ENCODE measurements around the gene KRT2. TPM values are rescaled to one million over a fixed set of nuclear protein-coding genes. Genes with fewer than 3 reads are reported as not detected.

The KRT2 gene
- total RNA-seq (2014; rRNA removed; shearing (Covaris generic)): not detected in 2 replicates
- not detected in 2 replicates for polyA plus RNA-seq (2015; cell fraction: cytosol; rRNA removed)
- polyA plus RNA-seq (2015; cell fraction: nucleus; rRNA removed): not detected in 2 replicates

DNA sequence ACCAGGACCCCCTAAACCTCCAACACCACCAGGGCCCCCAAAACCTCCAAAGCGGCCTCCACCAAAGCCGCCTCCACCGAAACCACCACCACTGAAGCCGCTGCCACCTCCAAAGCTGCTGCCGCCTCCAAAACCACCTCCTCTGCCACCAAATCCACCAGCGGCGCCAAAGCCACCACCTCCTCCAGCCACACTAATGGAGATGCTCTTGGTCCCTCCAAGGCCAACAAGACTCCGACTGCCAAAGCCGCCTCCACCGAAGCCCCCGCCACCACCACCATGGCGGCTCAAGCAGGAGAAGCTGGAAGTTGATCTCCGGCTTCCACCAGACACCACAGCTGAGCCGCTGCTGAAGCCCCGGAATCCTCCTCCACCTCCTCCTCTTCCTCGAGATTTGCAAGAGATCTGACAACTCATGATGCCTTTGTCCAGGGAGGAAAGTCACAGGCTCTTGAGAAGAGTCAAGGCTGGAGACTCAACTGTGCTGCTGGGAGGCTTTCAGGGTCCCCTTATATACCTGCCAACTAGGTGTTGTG is at the start of gene KRT2:
TSS of gene KRT2 (minus strand) at position 486 of the 536 bp plus-strand sequence. CDS start at position 417, 69 bp downstream.
- no peak for DNase-seq (ENCODE audit: low read depth)

DNA sequence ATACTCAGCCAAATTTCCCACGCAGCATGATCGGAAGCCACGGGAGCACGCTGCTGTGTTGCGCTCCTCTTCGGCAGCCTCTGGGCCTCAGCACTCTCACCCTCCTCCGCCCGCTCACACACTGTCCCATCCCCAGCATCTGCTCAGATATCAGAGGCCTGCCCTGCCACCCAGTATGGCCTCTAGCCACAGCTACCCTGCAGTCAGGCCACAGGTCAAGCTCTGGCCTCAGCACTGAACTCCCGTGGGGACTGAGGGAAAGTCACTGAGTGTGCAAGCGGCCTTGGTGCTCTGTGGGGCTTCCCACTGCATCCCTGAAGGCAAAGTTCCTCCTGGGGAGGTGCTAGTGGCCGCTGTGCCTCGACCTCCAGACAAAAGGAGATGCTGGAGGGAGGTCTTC is 49.3 kb upstream of the KRT2 start:
- DNase-seq (ENCODE audit: low read depth): no peak

DNA sequence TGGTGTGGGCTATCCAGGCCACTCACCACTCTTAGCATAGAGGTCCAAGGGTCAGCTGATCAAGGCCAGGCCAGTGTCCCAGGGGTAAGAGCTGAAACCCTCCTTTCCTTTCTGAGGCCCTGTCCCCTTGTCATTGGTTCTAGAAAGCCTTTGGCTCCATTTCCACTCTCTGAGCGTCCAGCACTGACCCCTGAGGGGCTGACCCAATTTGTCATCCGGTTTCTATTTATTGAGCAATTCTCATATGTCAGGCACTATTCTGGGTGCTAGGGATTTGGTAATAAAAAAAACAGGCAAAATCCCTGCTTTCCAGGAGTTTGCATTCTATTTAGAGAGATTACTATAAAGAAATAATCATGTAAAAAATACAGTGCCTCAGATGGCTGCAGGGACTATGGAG is 47.9 kb upstream of the KRT2 start:
- no peak for DNase-seq (ENCODE audit: low read depth)

- no peak for DNase-seq (ENCODE audit: low read depth)
Observed at GRCh38 chr12:52699373-52699772, 47.4 kb upstream of the KRT2 start.

DNA sequence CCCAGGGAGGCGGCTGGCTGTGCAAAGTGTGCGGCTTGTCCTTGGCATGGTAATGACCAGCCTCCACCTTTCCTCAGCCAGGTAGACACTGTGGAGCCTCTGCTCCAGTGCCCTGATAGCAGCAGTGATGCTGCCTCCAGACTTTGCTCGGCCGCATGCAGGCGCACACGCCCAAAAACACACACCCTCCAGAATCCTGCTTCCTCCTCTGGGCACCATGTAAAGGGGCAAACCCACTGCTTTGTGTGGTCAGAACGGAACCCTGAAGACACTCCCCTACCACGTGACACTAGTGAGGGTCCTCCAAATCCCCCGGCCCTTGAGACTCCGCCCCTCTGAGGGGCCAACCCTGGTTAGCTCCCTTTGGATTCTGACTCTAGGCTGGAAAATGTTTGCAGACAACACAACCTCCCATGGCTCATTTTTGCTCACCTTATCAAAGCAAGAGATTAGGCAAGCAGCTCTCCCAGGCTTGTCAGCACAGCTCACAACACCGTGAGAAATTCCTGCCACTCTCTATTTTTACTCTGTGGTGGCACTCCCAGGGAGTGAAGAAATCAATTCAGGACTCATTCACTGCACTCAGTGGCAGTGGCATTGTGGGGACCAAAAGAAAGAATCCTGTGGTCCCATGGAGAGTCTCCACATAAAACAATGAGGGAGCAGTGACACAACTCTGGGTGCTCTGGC is 46.8 kb upstream of the KRT2 start:
- no peak for DNase-seq (ENCODE audit: low read depth)

GRCh38 chr12:52697058-52697582 is 45.1 kb upstream of the KRT2 start:
- no peak for DNase-seq (ENCODE audit: low read depth)

GRCh38 chr12:52696588-52696987 is 44.6 kb upstream of the KRT2 start:
- no peak for DNase-seq (ENCODE audit: low read depth)

DNA sequence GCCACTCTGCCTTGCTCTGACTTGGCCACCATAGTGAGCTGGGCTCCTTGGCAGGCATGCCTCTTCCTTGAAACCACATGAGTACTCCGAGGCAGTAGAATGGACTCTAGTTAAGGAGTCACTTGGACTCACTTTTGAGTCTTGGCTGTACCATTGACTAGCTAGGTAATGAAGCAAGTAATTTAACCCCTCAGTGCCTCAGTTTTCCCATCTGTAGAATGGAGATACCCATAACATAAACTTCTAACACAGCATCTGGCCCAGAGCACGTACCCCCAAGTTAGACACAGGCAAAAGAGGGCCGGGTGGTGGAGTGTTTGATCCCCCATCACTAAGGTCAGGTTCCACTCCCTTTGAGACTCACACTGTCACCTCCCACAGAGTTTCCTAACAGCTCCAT is 43.0 kb upstream of the KRT2 start:
- no peak for DNase-seq (ENCODE audit: low read depth)

DNA sequence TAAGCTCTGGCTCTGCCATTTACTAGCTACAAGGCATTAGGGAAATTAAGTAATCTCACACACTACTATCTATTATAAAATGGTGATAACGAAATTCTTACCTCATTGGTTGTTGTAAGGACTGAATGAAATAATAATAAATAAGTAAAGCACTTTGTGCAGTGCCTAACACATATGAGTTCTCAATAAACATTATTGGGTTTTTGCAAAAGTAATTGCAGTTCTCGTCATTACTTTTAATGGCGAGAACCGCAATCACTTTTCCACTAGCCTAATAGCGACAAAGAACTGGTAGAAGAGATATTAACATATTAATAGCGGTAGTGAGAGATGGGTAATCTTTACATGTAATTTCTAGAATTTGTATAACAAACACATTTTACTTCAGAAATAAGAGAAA is 42.1 kb upstream of the KRT2 start:
- no peak for DNase-seq (ENCODE audit: low read depth)

- DNase-seq (ENCODE audit: low read depth): no peak
Observed at GRCh38 chr12:52693261-52693660, 41.2 kb upstream of the KRT2 start.

GRCh38 chr12:52692254-52692653 is 40.2 kb upstream of the KRT2 start:
- no peak for DNase-seq (ENCODE audit: low read depth)

- no peak for DNase-seq (ENCODE audit: low read depth)
Observed at GRCh38 chr12:52691841-52692150, 39.8 kb upstream of the KRT2 start.

DNA sequence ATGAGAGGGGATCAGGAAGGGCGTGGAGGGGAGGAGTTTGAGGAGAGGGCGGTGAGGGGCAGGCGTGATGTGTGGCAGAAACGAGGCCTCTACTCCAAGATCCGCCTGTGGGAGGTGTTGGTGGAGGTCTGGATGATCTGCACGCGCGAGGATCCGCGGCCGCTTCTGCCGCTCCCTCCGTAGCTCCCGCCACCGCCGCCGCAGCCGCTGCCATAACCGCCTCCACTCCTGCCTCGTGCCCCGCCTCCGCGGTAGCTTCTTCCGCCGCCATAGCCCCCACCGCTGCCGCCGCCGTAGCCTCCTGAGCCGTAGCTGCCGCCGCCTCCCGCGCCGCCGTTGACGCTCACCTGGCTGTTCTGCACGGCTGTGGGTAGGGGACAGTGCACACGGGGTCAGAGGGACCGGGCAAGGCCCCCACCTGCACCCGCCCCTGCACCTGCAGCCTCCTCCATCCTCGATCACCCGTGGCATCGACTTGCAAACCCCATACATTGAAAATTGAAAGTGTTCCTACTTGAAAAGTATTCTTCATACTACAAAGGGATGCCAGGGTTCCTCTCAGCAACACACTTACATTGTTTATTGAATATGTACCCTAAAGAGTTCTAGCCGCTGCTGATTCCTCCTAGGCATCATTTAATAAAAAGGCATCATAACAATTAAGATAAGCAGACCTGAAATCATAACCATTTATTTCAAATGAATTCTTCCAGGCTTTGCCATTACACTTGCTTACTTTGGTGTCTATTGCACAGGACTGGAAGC is 39.2 kb upstream of the KRT2 start:
- DNase-seq (ENCODE audit: low read depth): no peak

DNA sequence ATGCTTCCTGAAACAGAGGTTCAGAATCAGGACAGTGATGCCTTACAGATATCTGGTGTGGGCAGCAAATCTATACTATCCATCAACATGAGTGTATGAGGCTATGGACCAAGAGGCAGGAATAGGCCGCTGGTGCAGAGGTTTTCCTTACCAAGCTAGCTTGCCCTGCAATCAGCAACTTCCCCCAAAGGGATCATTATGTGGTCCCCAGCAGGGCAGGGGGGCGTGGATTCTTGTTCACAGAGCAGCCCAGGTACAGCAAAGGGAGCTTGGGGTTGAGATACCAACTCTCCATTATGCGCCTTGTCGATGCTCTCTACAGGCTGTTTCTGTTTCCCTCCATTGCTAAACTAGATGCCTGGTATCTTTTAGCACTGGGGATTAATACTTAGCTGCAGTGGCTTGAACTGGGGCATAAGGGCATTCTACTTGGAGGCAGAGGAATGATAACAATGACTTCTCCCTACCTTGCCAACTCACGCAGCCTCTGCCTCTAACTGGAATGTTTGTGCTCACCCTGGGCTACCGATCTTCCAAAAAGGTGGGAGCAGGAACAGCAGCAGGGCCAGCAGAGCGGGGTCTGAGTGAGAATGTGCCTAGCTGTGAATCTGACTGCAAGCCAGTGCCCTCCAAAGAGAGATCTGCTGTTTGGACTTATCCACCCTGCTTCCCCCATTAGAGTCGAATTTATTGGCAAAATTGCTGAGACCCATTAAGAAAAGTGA is 38.5 kb upstream of the KRT2 start:
- DNase-seq (ENCODE audit: low read depth): no peak

DNA sequence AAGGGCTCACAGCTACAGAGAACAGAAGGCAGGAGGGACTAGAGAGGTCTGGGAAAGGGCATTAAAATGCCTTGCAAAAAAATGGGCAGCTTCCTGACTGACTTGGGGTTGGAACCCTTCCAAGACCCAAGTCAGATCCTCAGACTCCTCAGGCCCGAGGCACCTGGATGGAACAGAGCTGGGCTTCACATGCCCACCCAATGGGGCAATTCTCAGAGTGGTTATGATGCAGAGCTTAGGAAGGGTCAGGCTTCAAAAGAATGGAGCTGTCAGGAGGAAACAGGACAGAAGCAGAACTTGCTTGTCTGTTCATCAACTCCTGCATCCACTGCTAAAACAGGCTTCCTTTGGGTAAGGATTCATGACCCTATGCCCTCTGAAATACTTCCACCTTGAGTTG is 37.9 kb upstream of the KRT2 start:
- DNase-seq (ENCODE audit: low read depth): no peak

DNA sequence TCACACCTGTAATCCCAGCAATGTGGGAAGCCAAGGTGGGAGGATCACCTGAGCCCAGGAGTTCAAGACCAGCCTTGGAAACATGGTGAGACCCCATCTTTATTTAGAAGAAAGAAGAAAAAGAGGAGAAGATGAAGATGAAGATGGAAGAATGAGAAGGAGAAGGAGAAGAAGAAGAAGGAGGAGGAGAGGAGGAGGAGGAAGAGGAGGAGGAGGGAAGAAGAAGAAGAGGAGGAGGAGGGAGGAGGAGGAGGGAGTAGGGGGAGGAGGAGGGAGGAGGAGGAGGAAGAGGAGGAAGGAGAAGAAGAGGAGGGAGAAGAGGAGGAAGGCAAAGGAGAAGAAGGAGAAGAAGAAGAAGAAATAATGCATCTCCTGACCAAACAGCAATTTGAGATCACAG is 37.2 kb upstream of the KRT2 start:
- no peak for DNase-seq (ENCODE audit: low read depth)

DNA sequence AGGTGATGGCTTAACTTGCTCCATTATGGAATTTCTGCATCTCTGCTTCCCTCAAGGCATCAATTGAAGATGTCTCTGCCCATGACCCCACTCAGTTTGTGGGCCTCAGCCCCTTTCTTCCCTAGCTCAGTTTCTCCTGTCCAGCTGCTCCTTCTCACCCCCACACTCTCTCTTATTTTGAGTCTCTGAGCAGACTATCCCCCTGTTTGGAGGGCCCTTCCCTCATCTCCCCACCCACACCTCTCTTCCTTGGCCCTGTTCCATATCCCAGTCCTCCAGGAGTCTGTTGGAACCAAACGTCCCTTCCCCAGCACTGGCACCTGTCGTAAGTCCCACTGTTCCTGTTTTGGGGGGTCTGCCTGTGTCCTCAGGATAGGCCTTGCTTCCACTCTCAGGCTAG is 36.5 kb upstream of the KRT2 start:
- no peak for DNase-seq (ENCODE audit: low read depth)

GRCh38 chr12:52687497-52688385 is 35.7 kb upstream of the KRT2 start:
- no peak for DNase-seq (ENCODE audit: low read depth)

DNA sequence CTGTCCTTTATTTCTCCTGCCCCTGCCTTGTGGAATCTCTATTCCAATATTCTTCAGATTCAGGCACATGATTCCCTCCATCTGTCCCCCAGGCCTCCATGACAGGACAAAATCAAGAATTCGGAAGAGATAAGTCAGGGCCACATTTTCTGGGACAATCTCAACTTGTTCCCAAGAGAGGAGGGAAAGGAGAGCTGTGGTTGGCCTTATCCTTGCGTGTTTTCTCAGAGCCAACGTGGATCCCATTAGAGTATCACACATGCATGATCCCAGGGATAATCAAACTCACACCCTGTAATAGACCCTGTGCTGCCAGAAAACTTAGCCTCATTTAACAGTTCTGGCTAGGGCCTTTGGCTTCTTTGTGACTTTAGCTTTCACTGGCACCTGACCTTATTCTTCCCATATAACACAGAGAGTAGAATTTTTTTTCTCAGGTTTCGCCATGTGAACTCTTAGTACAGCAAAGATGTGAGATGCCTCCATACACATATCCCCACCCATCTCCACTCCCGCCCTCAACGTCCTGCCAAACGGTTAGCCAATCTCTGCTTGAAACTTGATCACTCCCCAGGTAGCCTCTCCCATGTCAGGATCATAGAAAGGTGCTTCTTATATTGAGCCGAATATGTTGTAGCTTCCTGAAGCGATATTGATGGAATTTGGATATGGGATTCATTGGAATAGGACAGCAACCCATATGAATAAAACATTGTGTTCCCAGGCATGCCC is 34.9 kb upstream of the KRT2 start:
- no peak for DNase-seq (ENCODE audit: low read depth)

DNA sequence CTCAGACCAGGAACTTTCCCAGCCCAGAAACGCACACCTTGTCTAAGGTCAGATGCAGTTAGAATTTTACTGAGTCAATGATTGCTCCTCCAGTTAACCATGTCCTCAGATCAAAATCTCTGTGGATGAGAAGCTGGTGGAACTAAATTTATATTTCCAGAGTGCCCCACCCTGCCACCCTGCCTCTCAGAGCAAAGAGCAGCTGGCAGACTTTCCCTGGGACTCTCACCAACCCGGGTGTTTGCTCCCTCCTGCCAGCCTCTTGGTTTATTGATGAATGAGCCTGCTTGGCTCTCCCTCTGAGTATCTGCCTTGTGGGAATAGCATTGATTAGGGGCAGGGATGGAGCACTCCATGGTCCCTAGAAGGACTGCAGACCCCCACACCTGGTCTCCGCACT is 34.1 kb upstream of the KRT2 start:
- no peak for DNase-seq (ENCODE audit: low read depth)
